Suppressor macrophage (primary cell): ENCODE results near the gene SLC17A1.
A peak's percentile ranks its signal among the peaks of the same experiment; 100 is the strongest.

Experiments
- DNase-seq, 4 experiments: peaks; one replicate each; pipeline ENCODE4 v3.0.0-alpha.2; 2020 to 2022
- total RNA-seq, 17 experiments: gene quantifications; one replicate each; lab custom pipeline; 2026; ENCODE audit warnings: mixed read lengths in 6 of 17, inconsistent platforms in 3 of 17; lab: John Stamatoyannopoulos, UW

SLC17A1 gene
- total RNA-seq = 0 to 0.99 (median 0) reads per million in 17 experiments

- DNase-seq = no peak
These were observed at the start of gene SLC17A1 for GRCh38 chr6:25831532-25832306. SLC17A1 (minus strand) TSS chr6:25832052; CDS start chr6:25830557, 1,495 bp downstream.

- DNase-seq = no peak
These were observed 48.7 kb upstream of the SLC17A1 start for GRCh38 chr6:25880601-25881000.

- no peak for DNase-seq
These were observed 47.0 kb upstream of the SLC17A1 start for GRCh38 chr6:25878721-25879322.

- DNase-seq = peak in 1 of 4 experiments; percentile 16
These were observed 44.2 kb upstream of the SLC17A1 start for GRCh38 chr6:25875926-25876602.

GRCh38 chr6:25875563-25875905, 43.7 kb upstream of the SLC17A1 start:
- DNase-seq = no peak

- peak in 3 of 4 experiments; percentile 50 to 61 (median 52) for DNase-seq
These were observed 43.1 kb upstream of the SLC17A1 start for GRCh38 chr6:25874822-25875562.

GRCh38 chr6:25874118-25874517, 42.3 kb upstream of the SLC17A1 start, which contains the start of gene SLC17A3:
SLC17A3 (minus strand) TSS chr6:25874243; CDS start chr6:25868387, 5,856 bp downstream.
- no peak for DNase-seq

GRCh38 chr6:25872814-25873213, 41.0 kb upstream of the SLC17A1 start:
- DNase-seq = no peak

- DNase-seq = no peak
These were observed 38.0 kb upstream of the SLC17A1 start for GRCh38 chr6:25869840-25870239.

- DNase-seq = no peak
These were observed 36.8 kb upstream of the SLC17A1 start for GRCh38 chr6:25868436-25869183.

- DNase-seq = no peak
These were observed 34.2 kb upstream of the SLC17A1 start for GRCh38 chr6:25866011-25866410.

- DNase-seq = no peak
These were observed 31.5 kb upstream of the SLC17A1 start for GRCh38 chr6:25863360-25863759.

GRCh38 chr6:25862199-25862598, 30.3 kb upstream of the SLC17A1 start:
- DNase-seq = no peak

GRCh38 chr6:25852756-25853155, 20.9 kb upstream of the SLC17A1 start:
- DNase-seq = no peak

GRCh38 chr6:25851961-25852360, 20.1 kb upstream of the SLC17A1 start:
- peak in 1 of 4 experiments; percentile 12 for DNase-seq

- no peak for DNase-seq
These were observed 12.7 kb upstream of the SLC17A1 start for GRCh38 chr6:25844518-25844917.

GRCh38 chr6:25842526-25842925, 10.7 kb upstream of the SLC17A1 start:
- DNase-seq = no peak

- DNase-seq = no peak
These were observed 3.8 kb upstream of the SLC17A1 start for GRCh38 chr6:25835442-25836283.

GRCh38 chr6:25834950-25835349, 3.1 kb upstream of the SLC17A1 start:
- DNase-seq = no peak

GRCh38 chr6:25833136-25833535, 1.3 kb upstream of the SLC17A1 start:
- DNase-seq = no peak

GRCh38 chr6:25832670-25833069, 818 bp upstream of the SLC17A1 start:
- DNase-seq = no peak
